Cerebellar cortex (tissue), 1 donor: Measurements from ENCODE around the gene WFIKKN1.

Experiments used
- DNase-seq: peaks from one replicate; pipeline ENCODE4 v3.0.0-alpha.2; 2015; ENCODE audit warnings: low spot score

WFIKKN1 gene

DNA sequence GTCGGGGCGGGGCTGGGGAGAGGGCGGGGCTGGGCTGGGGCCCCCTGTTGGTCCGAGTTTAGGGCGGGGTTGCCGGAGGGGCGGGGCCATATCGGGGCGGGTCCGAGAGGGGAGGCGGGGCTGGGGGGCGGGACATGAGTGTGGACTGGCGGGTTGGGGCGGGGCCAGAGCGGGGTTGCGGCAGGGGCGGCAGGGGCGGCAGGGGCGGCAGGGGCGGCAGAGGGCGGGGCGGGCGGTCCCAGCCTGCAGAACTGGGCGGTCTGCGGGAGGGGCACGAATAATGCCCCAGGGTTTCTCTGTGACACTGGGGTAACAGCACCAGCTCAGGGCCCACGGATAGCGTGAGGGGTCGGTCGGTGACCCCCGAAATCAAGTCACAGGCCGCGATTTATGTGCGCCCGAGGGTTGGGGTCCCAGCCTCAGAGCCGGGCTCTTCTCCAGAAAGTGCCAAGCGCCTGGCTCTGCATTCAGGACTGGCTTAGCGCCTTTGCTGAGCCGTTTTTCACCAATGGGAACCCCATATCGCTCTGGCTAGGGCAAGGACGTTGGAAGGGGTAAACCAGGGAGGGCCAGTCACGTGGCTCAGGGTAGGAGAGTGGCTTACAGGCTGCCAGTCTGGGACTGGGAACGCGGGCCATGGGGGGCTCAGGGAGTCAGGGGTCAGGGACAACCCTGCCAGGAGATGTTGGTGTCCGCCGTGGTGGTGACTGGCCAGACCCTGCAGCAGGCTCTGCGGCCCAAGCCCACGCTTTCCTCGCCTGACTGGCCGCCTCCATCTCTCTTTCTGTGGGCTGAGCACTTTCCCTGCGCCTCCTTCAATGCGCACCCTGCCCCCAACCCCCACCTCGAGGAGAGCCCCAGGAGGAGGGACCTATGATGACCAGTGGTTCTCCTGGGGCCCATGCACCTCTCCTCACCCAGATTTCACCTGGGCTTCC is 6.6 kb downstream of the WFIKKN1 start:
- DNase-seq = peak; percentile 81

DNA sequence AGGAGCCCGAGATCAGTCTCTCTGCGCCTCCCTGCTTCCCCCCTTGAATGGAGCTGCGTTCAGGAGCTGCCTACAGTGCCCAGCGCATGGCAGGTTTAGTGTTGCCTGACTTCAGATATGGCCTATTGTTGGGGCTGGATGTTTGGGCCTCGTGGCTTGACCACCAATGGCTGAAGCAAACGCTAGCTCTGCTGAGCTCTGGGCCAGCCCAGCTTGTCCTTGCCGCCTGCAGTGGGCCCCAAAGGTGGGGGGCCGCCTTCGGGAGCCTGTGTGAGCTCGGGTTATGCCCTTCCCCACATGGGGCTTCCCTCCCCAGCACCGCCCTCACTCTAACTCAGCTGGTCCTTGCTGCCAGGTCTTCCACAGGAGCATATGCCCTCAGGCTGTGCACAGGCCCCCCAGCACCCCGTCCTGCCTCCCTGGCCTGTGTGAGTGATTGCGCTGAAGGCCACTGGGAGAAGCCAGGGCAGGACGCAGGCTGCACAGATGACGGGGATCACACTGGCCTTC is 7.3 kb downstream of the WFIKKN1 start:
- DNase-seq = peak; percentile 73

DNA sequence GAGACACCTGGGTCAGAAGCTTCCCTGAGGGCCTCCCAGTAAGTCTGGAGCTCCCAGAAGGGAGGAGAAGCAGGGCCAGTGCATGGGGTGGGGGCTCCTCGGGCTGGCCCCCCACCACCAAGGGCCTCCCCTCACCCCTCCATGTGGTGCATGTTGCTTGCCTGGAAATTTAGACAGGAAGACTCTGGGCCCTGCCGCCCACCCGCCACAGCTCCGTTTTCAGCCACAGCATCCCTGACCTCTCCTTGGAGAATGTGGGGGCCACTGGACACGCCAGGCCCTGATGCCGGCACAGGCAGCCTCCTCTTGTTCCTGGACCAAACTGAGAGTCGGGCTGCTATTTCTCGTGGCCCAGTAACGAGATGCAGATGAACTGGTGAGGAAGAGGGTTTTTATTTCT is 8.1 kb downstream of the WFIKKN1 start:
- no peak for DNase-seq

DNA sequence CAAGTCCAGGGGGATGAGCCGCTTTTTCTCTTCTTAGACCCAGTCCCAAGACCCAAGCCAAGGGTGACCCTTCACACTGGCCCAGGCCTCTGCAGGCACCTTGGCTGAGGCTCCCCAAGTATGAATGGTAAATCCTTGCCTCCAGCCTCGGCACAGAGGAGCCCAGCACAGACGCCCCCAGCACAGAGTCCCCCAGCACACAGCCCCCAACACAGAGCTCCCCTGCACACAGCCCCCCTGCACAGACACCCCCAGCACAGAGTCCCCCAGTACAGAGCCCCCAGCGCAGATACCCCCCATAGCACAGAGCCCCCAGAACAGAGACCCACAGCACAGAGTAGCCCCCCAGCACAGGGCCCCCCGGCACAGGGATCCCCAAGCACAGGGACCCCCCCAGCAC is 9.8 kb downstream of the WFIKKN1 start:
- DNase-seq = no peak

DNA sequence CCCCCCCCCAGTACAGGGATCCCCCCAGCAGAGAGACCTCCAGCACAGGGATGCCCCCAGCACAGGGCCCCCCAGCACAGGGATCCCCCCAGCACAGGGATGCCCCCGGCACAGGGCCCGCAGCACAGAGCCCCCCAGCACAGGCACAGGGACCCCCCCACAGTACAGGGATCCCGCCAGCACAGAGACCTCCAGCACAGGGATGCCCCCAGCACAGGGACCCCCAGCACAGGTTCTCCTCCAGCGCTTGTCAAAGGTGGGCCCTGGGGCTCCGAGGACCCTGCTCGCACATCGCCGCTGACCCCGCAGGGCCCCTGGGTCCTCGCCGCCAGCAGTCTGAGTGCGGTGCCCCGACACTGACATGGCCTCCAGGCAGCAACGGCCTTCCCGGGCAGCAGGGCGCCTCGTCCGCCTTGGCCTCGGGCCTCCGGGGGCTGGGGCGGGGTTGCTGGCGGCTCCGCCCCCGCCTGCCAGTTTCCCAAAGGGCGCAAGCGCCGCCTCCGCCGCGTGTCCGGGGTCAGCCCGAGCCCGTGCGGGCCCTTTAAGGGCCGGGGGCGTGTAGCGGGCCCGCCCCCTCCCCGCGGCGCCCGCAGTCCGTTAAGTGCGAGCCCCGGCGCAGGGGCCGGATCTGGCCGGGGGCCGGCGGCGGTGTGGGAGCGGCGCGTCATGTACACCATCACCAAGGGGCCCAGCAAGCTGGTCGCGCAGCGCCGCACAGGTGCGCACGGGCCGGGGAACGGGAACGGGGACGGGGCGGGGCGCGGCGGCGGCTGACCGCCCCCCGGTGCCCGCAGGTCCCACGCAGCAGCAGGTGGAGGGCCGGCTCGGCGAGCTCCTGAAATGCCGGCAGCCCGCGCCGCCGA is 10.8 kb downstream of the WFIKKN1 start, which contains the start of gene MCRIP2:
TSS of gene MCRIP2 (plus strand) at position 503 of the 863 bp plus-strand sequence. CDS start at position 667, 164 bp downstream.
- peak; percentile 81 for DNase-seq

DNA sequence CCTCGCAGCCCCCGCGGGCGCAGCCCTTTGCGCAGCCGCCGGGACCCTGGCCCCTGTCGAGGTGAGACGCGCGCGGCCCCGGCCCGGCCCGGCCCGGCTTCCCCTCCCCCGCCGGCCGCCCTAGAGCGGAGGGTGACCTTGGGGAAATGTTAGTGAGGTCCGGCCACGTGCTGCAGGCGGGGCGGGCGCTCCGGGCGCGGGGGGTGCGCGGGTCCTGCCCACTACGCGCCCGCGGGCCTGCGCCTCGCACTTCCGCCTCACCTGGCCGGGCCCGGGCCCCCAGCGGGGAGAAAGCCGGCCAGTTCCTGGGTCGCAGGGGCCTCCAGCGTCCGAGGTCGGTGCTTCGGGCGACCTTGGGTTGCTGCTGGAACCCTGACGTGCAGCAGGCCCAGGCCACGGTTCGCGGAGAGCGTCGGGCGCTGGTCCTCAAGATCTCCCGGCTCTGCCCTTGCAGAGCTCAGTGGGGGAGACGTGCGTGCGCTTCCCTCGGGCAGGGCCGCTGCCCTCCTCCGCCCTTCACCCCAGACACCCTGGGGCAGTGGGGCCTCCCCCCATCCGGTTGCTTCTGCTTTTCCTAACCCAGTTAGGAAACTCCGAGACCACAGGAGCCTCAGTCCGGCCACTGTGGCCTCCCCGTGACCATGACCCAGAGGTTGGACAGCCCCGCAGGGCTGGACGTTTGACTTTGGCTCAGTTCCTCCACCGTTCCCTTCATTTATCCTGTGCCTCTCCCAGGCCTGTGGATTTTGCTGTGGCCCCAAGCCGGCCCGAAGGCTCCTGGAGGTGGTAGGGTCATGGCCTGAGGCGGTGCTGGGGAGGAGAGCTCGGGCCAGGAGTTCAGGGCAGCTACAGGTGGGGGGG is 11.6 kb downstream of the WFIKKN1 start:
- DNase-seq = no peak

DNA sequence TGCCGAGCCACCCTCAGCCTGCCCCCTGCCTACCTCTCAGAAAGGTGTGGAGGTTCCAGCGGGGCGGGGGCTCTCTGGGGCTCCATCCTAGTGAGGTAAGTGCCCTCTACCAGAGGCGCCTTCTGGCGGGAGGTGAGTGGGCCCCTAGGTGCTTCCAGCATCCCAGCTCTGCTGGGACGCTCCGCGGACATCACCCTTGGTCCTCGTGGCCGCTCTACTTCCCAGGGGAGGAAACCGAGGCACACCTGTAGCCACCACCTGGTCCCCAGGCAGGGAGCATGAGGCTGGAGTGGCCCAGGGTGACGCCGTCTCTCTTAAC is 12.2 kb downstream of the WFIKKN1 start:
- no peak for DNase-seq

DNA sequence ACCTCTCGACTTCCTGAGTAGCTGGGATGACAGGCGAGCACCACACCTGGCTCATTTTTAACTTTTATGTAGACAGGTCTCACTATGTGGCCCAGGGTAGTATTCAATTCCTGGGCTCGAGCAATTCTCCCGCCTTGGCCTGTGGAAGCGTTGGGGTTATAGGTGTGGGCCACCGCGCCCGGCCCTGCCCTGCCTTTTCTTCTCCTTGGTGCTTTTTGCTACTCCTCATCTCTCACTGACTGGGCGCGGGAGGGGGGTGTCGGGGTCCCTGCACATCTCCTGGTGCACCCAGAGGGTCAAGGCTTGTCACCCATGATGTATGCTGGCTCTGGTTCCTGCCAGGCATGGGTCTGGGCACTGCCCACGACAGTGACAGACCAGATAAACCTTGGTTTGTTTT is 13.8 kb downstream of the WFIKKN1 start:
- DNase-seq = no peak

DNA sequence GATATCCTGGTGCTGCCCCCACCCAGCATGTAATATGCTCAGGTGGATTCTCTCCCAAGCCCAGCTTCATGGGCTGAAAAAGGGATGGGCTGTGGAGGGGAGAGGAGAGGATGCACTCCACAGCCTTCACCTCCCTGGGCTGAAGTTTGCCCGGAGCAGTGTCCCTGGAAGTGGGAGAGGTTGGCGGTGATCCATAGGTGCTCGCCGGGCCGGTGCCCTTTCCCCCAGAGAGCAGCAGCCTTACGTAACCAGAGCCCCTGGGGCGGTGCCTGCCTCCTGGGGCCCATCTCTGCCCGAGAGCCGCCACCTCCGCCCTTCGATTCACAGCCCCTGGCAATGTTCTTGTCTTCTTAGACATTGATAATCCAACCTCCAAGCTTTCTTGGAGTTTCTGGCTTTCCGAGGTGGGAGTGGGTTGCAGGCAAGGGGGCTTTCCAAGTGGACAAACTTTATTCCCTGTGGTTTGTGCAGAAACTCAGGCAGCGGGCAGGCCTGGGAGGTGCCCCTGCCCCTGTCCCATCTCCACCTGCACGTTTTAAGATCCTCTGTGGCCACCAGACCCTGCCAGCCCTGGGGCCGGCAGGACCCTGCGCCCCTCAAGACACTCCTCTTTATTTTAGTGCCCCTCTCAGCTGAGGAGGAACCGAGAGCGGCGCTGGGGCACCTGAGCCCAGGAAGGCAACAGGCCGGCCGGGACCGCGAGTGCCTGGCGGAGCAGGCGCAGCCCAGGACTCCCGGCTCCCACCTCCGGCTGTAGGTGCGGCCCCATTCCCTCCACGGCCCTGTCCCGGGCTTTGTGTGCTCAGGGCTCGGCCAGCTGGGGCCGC is 15.3 kb downstream of the WFIKKN1 start:
- DNase-seq = no peak

DNA sequence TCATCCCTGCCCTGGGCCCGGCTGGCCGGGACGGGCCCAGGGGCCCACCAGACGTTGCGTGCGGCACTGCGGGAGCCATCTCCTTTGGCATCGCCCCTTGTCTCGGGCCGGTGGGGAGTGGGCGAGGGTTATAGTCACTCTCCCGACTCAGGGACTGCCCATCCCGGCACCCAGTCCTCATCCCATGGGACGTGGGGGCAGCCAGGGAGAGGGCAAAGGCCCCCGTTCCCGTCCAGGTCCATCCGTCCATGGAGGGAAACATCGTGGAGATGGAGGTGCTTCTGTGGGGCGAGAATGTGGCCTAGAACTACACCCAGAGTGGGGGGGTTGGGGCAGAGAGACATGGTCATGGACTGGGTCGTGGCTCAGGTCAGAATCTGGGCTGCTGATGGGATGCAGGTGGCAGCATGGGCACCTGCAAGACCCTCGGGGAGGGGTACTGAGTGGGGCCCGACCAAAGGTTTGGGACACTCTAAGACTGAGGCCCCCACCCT is 15.9 kb downstream of the WFIKKN1 start:
- DNase-seq = no peak

DNA sequence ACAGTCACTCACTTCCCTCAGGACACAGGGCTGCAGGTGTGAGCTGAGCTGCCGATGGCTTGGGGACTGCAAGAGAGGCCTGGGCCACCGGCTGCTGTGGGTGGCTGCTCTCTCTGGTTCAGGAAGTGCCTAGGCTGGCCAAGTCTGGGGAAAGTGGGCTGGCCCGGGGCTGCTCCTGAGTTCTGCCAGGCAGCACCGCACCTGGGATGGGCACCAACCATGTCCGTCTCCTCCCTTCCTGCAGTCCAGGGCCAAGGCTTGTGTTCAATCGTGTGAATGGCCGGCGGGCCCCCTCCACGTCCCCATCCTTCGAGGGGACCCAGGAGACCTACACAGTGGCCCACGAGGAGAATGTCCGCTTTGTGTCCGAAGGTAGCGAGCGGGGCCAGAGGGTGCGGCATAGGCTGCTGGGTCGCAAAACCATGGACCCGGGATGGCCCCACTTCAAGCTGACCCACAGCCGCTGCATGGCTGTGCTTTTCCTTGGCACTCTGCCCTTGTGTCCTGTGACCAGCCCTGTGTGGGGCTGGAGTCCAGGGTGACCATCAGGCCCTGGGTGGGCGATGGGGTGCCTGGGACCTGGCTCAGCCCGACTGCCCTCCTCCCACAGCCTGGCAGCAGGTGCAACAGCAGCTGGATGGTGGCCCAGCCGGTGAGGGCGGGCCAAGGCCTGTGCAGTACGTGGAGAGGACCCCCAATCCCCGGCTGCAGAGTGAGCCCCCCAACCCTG is 16.6 kb downstream of the WFIKKN1 start:
- DNase-seq = no peak

DNA sequence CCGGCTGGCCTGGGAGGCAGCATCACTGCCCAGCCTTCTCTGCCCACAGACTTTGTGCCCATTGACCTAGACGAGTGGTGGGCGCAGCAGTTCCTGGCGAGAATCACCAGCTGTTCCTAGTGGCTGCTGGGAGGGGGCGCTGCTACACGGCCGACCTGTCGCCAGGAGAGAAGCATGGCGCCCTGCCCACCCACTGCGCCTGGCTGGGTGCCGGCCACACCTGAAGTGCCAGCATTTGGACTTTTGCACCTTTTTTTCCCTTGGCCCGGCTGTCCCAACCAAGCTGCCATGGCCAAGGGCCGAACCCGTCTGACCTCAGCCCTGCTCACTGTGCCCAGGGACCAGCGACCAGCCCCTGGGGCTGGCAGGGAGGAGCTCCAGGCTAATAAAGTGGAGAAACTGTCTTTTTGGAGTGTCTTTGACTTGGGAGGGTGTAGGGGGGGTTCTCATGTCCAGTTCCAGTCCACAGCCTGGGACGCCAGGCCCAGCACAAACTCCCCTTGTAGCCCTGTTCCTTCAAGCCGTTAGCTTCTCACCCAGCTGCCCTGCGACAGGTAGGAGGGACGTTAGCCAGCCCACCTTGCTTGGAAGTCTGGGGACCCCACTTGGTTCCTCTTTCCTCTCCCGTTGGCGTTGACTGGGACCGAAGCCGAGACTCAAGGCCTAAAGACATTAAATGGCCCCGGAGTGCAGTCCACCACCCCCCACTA is 17.4 kb downstream of the WFIKKN1 start:
- DNase-seq = peak; percentile 45

DNA sequence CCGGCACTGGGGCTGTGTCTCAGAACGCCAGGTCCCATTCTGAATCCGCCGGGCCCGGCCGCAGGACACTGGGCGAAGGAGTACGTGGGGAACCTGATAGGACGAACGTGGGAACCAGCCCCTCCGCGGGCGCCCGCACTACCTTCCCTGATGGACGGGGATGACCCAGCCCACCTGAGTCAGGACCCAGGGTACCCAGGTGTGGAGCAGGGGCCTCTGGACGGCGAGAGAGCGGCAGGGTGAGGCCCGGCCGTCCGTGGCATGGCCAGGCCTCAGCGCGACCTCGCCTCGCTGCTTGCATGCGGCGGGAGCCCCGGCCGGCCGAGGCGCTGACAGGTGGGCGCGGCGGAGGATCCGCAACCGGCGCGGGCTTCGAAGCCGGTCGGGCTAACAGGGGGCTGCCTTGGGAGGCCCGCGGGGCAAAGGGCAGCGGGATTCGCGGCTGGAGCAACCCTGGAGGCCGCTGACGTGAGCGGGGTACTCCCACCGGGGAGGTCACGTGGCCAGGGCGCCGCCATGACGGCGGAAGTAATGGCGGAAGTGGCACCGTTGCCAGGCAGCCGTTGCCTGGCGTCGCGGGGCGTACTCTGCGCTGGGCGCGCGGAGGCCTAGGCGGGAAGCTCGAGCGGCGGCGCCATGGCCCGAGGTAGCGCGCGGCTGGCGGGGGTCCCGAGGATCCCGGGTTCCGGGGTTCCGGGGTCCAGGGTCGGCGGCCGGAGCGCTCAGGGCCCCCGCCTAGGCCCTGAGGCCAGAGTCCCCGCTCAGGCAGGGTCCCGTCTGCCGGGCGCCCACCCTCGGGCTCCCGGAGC is 18.2 kb downstream of the WFIKKN1 start, which contains the start of gene WDR90:
TSS of gene WDR90 (plus strand) at position 585 of the 809 bp plus-strand sequence. CDS start at position 637, 52 bp downstream.
- peak; percentile 88 for DNase-seq

DNA sequence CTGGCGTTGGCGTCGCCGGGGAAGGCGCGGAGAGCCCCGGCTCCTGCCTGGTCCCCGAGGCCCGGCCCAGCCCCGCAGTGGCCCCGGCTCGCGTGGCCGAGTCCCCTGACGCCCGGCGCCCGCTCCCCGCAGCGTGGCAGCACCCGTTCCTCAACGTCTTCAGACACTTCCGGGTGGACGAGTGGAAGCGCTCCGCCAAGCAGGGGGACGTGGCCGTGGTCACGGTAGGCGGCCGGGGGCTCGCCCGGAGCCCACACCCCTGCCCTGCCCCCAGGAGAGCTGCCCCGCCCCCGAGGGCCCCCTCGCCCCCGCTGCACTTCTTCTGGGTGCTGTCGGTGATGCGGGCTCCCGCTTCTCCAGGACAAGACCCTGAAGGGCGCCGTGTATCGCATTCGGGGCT is 18.8 kb downstream of the WFIKKN1 start:
- DNase-seq = no peak

DNA sequence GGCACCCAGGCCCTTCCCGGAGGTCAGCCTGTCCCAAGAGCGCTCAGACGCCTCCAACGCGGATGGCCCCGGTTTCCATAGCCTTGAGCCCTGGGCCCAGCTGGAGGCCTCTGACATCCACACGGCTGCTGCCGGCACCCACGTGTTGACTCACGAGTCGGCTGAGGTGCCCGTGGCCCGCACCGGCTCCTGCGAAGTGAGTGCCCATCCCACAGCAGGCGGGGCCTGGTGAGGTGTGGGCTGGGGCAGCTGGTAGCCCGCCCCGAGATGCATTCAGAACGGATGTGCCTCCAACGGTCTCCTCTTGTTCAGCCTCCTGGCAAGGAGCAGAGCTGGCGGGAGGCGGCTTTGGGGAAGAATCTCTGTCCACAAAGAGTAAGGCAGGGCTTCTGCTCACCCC is 21.1 kb downstream of the WFIKKN1 start:
- DNase-seq = no peak

DNA sequence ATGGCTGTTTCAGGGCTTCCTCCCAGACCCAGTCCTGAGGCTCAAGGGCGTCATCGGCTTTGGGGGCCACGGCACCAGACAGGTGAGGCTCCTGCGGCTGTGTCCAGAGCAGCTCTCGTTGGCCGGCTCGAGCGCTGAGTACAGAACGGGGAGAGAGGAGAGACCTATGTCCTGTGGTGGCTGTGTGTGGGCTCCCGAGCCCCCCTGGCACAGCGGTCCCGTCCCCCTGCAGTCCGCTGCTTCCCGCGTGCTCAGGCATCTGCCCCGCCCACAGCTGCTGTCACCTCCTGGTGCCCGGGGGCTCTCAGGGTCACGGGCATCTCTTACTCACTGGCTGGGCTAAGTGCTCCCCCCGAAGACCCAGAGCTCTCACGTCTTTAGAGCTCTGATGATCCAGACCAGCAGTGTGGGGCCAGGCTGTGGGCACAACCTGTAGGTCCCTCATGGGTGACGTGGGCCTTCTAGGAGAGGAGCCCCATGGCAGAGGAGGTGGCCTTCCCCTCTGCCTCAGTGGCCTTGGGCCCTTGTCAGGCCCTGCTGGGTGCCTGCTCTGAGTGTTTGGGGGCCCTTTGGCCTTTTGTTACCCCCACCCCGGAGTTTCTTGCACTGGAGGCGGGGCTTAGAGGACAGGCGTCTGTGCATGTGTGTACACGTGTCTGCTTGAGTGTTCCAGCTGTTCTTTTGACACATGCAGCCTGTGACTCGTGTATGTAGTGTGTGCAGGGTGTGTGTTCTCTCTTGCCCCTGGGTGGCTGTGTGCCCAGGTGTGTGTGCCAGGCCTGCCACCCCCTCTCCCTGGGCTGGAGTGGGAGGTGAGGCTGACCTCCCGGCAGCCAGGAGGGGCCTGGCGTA is 21.9 kb downstream of the WFIKKN1 start:
- no peak for DNase-seq

DNA sequence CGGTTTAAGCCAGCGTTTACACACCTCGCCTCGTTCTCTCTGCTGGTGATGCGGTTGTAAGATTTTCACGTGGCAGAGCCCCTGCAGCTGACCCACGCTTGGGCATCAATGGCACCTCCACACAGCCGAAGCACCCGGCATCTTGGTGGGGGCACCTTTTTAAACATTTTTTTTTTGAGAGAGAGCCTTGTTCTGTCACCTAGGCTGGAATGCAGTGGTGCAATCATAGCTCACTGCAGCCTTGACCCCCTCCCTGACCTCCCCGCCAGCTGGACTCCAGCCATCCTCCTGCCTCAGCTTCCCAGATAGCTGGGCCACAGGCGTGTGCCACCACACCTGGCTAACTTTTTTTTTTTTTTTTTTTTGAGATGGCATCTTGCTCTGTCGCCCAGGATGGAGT is 23.2 kb downstream of the WFIKKN1 start:
- DNase-seq = no peak
